ENCODE measurements around the gene EMILIN1.

DNA sequence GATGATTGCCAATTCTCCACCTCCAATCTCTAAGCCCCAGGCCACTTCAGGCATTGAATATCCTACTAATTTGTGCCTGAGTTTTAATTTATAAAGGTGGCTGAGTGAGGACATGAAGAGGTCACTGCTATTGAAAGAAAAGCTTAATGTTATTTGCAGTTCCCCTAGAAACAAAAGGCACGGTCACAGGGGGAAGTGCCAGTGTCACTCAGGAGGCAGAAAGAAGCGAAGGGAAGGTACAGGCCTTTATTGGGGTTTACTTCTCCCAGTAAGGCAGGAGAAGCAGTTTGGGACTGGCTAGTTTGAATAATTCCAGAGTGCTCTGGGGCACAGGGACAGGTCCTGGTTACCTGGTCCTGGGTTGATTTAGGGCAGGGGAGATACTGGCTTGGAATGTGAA lies 43.5 kb downstream of the EMILIN1 start:
- TF ChIP-seq EZH2 (IDR thresholded peaks at IDR 0.05; ENCODE audit: insufficient read depth, low read length), result no peak
- TF ChIP-seq, protein P1, sequence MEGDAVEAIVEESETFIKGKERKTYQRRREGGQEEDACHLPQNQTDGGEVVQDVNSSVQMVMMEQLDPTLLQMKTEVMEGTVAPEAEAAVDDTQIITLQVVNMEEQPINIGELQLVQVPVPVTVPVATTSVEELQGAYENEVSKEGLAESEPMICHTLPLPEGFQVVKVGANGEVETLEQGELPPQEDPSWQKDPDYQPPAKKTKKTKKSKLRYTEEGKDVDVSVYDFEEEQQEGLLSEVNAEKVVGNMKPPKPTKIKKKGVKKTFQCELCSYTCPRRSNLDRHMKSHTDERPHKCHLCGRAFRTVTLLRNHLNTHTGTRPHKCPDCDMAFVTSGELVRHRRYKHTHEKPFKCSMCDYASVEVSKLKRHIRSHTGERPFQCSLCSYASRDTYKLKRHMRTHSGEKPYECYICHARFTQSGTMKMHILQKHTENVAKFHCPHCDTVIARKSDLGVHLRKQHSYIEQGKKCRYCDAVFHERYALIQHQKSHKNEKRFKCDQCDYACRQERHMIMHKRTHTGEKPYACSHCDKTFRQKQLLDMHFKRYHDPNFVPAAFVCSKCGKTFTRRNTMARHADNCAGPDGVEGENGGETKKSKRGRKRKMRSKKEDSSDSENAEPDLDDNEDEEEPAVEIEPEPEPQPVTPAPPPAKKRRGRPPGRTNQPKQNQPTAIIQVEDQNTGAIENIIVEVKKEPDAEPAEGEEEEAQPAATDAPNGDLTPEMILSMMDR (IDR thresholded peaks at IDR 0.05; ENCODE audit: insufficient read depth, low read depth, low read length), result no peak

Data from astrocyte (in vitro differentiated cells and primary cell).